HL-60 (cell line): Measurements from ENCODE around the gene ZNF705A.
"Not testable (repeated sequence)": the region's sequence is repeated elsewhere in the genome, so short reads cannot be mapped to it uniquely, and the experiment has no call there.

ENCODE experiments used
- DNase-seq, 2 experiments: peaks; one replicate each; pipeline ENCODE4 v3.0.0-alpha.2; 2010 to 2020; ENCODE audit warnings: low read depth in 1 of 2, low spot score in 1 of 2
- H3K27ac ChIP-seq: fragments of 250-450 bp; sonication (Bioruptor Pico); replicated peaks from 2 replicates; pipeline ENCODE4 v1.5.1; 2020; ENCODE audit warnings: mild to moderate bottlenecking, moderate library complexity
- H3K27me3 ChIP-seq: fragments of 250-450 bp; sonication (Bioruptor Pico); 2 replicates; pipeline ENCODE4 v1.5.1; 2021; ENCODE audit warnings: mild to moderate bottlenecking, moderate library complexity; ENCODE audit not compliant: insufficient read depth, poor library complexity, severe bottlenecking
- H3K4me3 ChIP-seq: replicated peaks from 2 replicates; pipeline ENCODE4 v1.5.1; 2011; ENCODE audit warnings: mild to moderate bottlenecking, control low read depth, low read length; ENCODE audit not compliant: insufficient read depth
- GABPA ChIP-seq: IDR thresholded peaks from 2 replicates; pipeline ENCODE4 v1.6.1; 2012; ENCODE audit warnings: low read depth
- POLR2AphosphoS5 ChIP-seq: IDR thresholded peaks from 2 replicates; pipeline ENCODE4 v1.6.1; 2012; ENCODE audit warnings: low read depth
- SPI1 ChIP-seq: IDR thresholded peaks from 2 replicates; pipeline ENCODE4 v1.6.1; 2012; ENCODE audit warnings: low read depth, mild to moderate bottlenecking, borderline replicate concordance
- long read RNA-seq: library from polyadenylated mRNA; unstranded; transcript quantifications from one replicate; pipeline ENCODE4 v2.0.0, GENCODE V29; 2020
- TF ChIP-seq, protein P1 (sequence below): IDR thresholded peaks from 2 replicates; pipeline ENCODE4 v1.6.1; 2012; ENCODE audit warnings: low read depth; ENCODE audit not compliant: insufficient replicate concordance
- TF ChIP-seq, protein P2 (sequence below): IDR thresholded peaks from one replicate; pipeline ENCODE4 v1.5.1; 2011; ENCODE audit warnings: low read length, control low read depth, inconsistent platforms; ENCODE audit not compliant: insufficient read depth

ZNF705A gene
- long read RNA-seq = 0 reads

DNA sequence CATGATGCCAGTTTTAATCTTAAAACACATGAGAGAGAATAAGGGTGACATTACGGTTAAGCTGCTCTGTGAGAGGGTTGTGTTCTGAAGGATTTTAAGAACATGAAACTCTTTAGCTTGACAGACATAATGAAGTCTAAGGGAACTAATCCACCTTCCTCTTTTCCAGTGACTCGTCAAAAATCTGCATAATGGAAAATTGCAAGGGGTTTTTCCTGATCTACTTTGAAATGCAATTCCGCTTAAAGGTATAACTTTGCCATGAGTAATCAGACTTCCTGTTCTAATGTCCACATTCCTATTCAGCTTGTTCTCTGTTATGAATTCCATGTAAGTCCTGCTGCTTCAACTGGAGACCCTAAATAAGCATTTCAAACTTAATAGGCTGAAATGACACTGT lies at the start of gene ZNF705A:
ZNF705A (plus strand) TSS at position 171 of the 400 bp plus-strand sequence. CDS start 15,611 bp downstream, outside the sequence.
- TF ChIP-seq, protein P1, sequence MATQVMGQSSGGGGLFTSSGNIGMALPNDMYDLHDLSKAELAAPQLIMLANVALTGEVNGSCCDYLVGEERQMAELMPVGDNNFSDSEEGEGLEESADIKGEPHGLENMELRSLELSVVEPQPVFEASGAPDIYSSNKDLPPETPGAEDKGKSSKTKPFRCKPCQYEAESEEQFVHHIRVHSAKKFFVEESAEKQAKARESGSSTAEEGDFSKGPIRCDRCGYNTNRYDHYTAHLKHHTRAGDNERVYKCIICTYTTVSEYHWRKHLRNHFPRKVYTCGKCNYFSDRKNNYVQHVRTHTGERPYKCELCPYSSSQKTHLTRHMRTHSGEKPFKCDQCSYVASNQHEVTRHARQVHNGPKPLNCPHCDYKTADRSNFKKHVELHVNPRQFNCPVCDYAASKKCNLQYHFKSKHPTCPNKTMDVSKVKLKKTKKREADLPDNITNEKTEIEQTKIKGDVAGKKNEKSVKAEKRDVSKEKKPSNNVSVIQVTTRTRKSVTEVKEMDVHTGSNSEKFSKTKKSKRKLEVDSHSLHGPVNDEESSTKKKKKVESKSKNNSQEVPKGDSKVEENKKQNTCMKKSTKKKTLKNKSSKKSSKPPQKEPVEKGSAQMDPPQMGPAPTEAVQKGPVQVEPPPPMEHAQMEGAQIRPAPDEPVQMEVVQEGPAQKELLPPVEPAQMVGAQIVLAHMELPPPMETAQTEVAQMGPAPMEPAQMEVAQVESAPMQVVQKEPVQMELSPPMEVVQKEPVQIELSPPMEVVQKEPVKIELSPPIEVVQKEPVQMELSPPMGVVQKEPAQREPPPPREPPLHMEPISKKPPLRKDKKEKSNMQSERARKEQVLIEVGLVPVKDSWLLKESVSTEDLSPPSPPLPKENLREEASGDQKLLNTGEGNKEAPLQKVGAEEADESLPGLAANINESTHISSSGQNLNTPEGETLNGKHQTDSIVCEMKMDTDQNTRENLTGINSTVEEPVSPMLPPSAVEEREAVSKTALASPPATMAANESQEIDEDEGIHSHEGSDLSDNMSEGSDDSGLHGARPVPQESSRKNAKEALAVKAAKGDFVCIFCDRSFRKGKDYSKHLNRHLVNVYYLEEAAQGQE = no peak
- TF ChIP-seq POLR2AphosphoS5 (no peak), SPI1 (peak; percentile 93)
- peak in 1 of 2 experiments; percentile 57 for DNase-seq
- no peak within 1 kb of the TSS for H3K4me3 ChIP-seq

DNA sequence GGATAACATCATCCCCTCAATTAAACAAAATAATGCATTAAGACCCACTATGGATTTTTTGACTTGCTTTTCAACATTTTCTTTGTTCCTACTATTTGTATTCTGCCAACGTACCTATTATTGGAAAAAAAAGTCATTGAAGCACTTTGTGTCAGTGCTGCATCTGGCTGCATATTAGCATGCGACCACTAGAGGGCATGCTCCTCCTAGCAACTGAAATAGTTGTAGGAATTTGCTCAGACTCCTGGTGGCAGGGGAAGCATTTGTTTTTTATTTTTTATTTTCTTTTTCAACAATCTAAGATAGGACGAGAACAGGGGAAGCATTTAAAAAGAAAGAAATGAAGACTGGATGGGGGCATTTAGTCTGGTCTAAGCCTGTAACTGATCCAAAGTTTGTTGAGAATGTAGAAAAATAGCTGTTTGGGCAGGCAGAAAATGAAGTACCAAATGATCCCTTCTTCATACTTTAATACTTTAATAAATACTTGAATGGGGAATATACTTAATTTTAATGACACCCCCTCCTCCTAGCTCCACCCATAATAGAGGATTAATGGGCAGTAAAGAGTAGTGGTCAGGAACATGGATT lies 47.9 kb upstream of the ZNF705A start:
- TF ChIP-seq, protein P2, sequence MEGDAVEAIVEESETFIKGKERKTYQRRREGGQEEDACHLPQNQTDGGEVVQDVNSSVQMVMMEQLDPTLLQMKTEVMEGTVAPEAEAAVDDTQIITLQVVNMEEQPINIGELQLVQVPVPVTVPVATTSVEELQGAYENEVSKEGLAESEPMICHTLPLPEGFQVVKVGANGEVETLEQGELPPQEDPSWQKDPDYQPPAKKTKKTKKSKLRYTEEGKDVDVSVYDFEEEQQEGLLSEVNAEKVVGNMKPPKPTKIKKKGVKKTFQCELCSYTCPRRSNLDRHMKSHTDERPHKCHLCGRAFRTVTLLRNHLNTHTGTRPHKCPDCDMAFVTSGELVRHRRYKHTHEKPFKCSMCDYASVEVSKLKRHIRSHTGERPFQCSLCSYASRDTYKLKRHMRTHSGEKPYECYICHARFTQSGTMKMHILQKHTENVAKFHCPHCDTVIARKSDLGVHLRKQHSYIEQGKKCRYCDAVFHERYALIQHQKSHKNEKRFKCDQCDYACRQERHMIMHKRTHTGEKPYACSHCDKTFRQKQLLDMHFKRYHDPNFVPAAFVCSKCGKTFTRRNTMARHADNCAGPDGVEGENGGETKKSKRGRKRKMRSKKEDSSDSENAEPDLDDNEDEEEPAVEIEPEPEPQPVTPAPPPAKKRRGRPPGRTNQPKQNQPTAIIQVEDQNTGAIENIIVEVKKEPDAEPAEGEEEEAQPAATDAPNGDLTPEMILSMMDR = peak; percentile 92
- no peak for TF ChIP-seq SPI1
- H3K27me3 ChIP-seq = no peaks in the 10 kb centered on the region
- no peak overlapping the region for H3K27ac ChIP-seq
- no peak overlapping the region for H3K4me3 ChIP-seq
- DNase-seq = peak; percentile 43 to 73

More for the DNA sequence above, at the start of gene ZNF705A:
- Histone ChIP-seq H3K27me3 (no peaks in the 10 kb centered on the region), H3K27ac (peak within 1 kb of the TSS; percentile 64)

DNA sequence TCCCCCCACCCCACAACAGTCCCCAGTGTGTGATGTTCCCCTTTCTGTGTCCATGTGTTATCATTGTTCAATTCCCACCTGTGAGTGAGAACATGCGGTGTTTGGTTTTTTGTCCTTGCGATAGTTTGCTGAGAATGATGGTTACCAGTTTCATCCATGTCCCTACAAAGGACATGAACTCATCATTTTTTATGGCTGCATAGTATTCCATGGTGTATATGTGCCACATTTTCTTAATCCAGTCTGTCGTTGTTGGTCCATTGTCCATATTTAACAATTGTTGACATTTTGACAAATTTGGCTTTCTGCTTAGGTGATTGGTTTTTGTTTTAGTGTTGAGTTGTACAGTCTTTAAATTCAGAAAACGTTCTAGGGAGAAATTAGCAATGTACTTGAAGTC lies 43.7 kb upstream of the ZNF705A start:
- DNase-seq = not testable (repeated sequence)

DNA sequence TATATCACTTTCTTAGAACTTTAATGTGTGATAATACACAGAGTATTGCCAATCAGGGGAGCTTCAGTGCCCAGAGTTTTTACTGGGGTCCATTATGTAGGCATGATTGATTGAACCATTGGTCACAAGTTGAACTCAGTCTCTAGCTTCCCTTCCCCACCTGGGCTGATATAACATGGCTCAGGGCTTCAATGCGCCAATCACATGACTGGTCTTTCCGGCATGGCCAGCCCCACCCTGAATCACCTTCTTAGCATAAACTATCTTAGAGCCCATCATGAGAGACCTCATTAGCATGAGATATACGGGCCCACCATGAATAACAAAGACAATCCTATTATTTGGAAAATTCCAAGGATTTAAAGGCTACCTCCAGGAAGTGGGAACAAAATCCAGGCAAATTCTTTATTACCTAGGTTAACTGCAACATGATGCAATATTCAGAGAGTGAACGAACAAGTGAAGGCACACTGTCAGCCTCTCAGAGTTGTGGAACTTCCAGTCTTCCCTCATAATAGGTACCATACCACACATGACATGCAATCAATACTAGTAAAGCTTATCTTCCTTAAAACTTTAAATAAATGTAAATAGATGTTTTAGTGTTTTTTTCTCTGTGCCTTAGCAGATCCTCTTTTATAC lies 36.6 kb upstream of the ZNF705A start:
- Histone ChIP-seq H3K4me3 (no peak overlapping the region), H3K27ac (no peak overlapping the region), H3K27me3 (no peaks in the 10 kb centered on the region)
- DNase-seq = no peak
- no peak for TF ChIP-seq POLR2AphosphoS5
- TF ChIP-seq, protein P1 = no peak
- TF ChIP-seq SPI1 = no peak
- TF ChIP-seq, protein P2 = no peak
- TF ChIP-seq GABPA = no peak

More for the DNA sequence above, 43.7 kb upstream of the ZNF705A start:
- not testable (repeated sequence) for H3K27me3 ChIP-seq, H3K4me3 ChIP-seq, H3K27ac ChIP-seq
